Measurements from ENCODE around the gene PUM1.

GRCh38 chr1:31095985-31096384 is 30.5 kb upstream of the PUM1 start:
- TF ChIP-seq POLR2A (IDR thresholded peaks at IDR 0.05): no peak
- no peak for TF ChIP-seq CTCF (IDR thresholded peaks at IDR 0.05)
- TF ChIP-seq POLR2AphosphoS5 (IDR thresholded peaks at IDR 0.05; ENCODE audit: insufficient read depth in 1 of 2, low read depth in 1 of 2): no peak

Data from vagina (tissue), 2 donors.